SK-N-MC (cell line): ENCODE results near the gene USP28.
"Not testable (repeated sequence)": the region's sequence is repeated elsewhere in the genome, so short reads cannot be mapped to it uniquely, and the experiment has no call there.

Source experiments
- EZH2 ChIP-seq: fragments of 200-600 bp; sonication (generic); IDR thresholded peaks from one replicate; pipeline ENCODE4 v1.6.1; 2017; ENCODE audit warnings: antibody characterized with exemption
- FOXP2 ChIP-seq: optimal IDR thresholded peaks from 2 replicates; pipeline ENCODE3; 2011; ENCODE audit warnings: mild to moderate bottlenecking, moderate library complexity; ENCODE audit not compliant: insufficient read depth; ENCODE audit errors: extremely low read length, control extremely low read depth
- POLR2AphosphoS5 ChIP-seq: IDR thresholded peaks from 2 replicates; pipeline ENCODE4 v1.6.1; 2012; ENCODE audit warnings: mild to moderate bottlenecking, low read depth, low read length, borderline replicate concordance

- not testable (repeated sequence) for TF ChIP-seq POLR2AphosphoS5, EZH2, FOXP2
These were observed 4.1 kb upstream of the USP28 start for GRCh38 chr11:113879446-113879845.
